IPS-18c (cell line): ENCODE data around the gene SPATA13.
"Not testable (repeated sequence)": the region's sequence is repeated elsewhere in the genome, so short reads cannot be mapped to it uniquely, and the experiment has no call there.

Experiments used
- H3K4me3 ChIP-seq: 2 replicates; pipeline ENCODE4 v1.7.0; 2013; ENCODE audit warnings: low read depth, mild to moderate bottlenecking, low read length, moderate library complexity; ENCODE audit not compliant: insufficient read depth
- H3K9me3 ChIP-seq: one replicate; pipeline ENCODE4 v1.6.1; 2013; ENCODE audit warnings: mild to moderate bottlenecking, low read length, moderate library complexity; ENCODE audit not compliant: control insufficient read depth, insufficient read depth

The SPATA13 gene

DNA sequence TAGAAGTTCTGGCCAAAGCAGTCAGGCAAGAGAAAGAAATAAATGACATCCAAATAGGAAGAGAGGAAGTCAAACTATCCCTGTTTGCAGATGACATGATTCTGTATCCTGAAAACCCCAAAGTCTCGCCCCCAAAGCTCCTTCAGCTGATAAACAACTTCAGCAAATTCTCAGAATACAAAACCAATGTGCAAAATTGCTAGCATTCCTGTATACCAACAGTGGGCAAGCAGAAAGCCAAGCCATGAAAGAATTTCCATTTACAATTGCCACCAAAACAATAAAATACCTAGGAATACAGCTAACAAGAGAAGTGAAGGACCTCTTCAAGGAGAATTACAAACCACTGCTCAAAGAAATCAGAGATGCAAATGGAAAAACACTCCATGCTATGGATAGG is 44.6 kb downstream of the SPATA13 start:
- H3K4me3 ChIP-seq, H3K9me3 ChIP-seq: not testable (repeated sequence)

DNA sequence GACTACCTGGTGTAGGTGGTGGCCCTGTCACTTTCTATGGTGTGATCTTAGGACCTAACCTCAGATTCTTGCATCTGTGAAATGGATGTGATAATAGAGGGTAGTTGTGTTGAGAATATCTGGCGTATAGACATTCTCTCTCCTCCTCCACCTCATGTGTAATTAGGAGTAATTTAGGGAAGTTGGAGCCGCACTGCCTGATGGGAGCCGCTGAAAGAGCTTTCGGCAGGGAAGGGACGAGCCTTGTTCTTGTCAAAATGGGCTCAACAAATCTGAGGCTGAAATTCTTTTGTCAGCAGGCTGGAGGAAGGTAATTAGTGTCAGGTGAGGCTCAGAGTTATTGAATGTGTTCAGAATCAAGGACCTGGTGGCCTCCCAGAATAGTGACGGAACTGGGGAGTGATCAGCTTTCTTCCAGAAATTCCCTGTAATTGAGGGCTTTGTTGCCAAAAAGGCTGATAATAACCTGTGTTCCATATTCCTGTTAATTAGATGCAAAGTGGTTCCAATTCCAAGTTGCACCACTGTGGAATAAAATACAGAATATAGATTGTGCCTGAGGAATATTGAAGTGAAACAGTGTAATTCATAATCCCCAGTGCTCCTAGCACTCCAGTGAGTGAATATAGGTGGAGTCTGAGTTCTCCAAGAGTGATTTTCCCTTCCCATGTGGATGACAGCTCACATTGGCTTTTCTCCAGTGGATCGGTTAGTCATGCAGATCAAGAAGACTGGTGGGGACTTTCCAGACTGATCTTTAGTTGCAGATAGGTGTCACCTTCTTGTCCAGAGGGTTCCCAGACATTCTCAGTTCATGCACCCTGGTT is 47.5 kb downstream of the SPATA13 start:
- H3K4me3 ChIP-seq = no peak overlapping the region

GRCh38 chr13:24209138-24209537 is 48.6 kb downstream of the SPATA13 start:
- H3K9me3 ChIP-seq = no peaks in the 10 kb centered on the region

More for the DNA sequence above, 47.5 kb downstream of the SPATA13 start:
- no peaks in the 10 kb centered on the region for H3K9me3 ChIP-seq

DNA sequence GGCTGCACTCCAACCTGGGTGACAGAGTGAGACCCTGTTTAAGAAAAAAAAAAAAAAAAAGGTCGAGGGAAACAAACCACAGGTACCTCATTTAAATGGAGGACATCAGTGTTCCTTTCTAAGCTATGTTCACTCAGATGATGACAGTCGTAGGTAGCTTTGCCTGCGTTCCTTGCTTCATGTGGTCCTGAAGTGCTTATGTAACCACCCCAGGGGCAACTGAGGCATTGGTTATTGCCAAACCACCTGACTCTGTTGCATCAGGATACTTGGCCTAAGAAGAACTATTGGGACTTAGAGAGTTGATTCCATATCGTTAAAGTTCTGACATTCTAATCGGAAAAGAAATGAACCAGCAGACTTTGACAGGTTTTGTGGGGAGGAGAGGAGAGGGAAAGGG is 51.7 kb downstream of the SPATA13 start:
- Histone ChIP-seq H3K9me3 (no peaks in the 10 kb centered on the region), H3K4me3 (no peak overlapping the region)

More at GRCh38 chr13:24209138-24209537, 48.6 kb downstream of the SPATA13 start:
- H3K4me3 ChIP-seq = no peak overlapping the region

- Histone ChIP-seq H3K9me3 (no peaks in the 10 kb centered on the region), H3K4me3 (no peak overlapping the region)
Measured at GRCh38 chr13:24212674-24213073, 52.2 kb downstream of the SPATA13 start.

DNA sequence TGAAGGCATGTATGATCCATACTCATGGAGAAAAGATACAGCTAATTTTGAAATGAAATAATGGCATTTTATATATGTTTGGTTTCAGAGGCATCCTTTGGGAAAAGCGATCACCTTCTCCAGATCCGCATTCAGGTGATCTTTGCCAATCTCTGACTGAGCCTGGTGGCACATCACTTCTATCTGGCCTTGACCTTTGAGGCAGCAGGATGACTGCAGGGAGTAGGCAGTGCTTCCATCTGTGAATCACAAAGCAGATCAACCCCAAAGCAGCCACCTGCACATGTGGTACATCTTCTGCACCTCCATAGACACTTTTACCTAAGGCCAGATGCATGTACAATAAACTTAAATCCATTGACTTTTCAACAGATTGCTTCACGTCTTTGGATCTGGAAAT is 53.4 kb downstream of the SPATA13 start:
- no peak overlapping the region for H3K4me3 ChIP-seq
- H3K9me3 ChIP-seq = no peaks in the 10 kb centered on the region

DNA sequence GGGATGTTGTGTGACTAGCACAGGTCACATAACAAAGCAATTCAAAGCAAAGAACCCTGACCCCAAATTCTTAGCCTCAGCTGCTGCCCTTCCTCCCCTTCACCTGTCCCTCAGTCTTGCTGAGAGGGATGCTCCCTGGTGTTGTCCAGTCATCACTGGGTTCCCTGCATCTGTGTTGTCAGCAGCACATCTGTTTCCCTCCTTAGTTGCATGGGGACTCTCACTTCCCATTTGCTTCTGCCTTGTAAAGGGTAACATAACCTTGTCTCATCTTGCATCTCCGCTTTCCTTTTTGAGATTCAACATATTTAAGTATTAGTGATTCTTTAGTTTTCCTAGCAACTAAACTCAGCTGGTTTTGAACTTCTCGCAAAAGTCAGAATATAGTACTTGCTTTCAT is 54.0 kb downstream of the SPATA13 start:
- H3K4me3 ChIP-seq = no peak overlapping the region

GRCh38 chr13:24215126-24215525 is 54.6 kb downstream of the SPATA13 start:
- no peaks in the 10 kb centered on the region for H3K9me3 ChIP-seq

More for the DNA sequence above, 54.0 kb downstream of the SPATA13 start:
- H3K9me3 ChIP-seq = no peaks in the 10 kb centered on the region

DNA sequence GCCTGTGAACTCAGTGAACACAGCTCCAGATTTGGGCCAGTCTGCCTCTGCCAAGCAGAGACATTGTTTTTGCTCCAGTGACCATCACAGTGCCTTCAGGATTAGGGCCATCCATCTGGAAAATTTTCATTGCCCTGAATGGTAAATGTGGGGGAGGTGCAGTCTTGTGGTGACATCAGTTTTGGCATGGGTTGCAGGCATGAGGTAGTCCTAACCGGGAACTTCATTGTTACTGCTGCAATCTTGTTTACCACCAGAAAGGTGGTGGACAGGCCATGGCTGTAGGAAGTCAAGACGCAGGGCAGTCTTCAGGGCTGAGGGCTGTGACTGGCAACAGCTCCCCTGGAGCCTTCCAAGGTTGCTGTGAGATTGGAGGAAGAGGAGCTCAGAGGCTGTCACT is 55.2 kb downstream of the SPATA13 start:
- no peak overlapping the region; the same call in 1 of the 2 replicates for H3K4me3 ChIP-seq

More at GRCh38 chr13:24215126-24215525, 54.6 kb downstream of the SPATA13 start:
- no peak overlapping the region for H3K4me3 ChIP-seq

GRCh38 chr13:24216176-24216575 is 55.7 kb downstream of the SPATA13 start:
- H3K9me3 ChIP-seq = no peaks in the 10 kb centered on the region
- H3K4me3 ChIP-seq = no peak overlapping the region

More for the DNA sequence above, 55.2 kb downstream of the SPATA13 start:
- no peaks in the 10 kb centered on the region for H3K9me3 ChIP-seq

DNA sequence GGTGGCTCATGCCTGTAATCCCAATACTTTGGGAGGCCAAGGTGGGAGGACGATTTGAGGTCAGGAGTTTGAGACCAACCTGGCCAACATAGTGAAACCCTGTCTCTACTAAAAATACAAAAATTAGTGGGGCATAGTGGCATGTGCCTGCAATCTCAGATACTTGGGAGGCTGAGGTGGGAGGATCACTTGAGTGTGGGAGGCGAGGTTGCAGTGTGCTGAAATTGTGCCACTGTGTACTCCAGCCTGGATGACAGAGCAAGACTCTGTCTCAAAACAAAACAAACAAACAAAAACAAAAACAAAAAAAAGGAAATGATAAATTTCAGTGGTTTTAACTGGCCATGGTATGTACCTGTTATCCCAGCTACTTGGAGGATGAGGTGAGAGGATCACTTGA is 56.3 kb downstream of the SPATA13 start:
- not testable (repeated sequence) for H3K9me3 ChIP-seq, H3K4me3 ChIP-seq

GRCh38 chr13:24217601-24218281 is 57.2 kb downstream of the SPATA13 start:
- Histone ChIP-seq H3K4me3 (no peak overlapping the region), H3K9me3 (no peaks in the 10 kb centered on the region)

- Histone ChIP-seq H3K4me3 (no peak overlapping the region), H3K9me3 (no peaks in the 10 kb centered on the region)
Measured at GRCh38 chr13:24218338-24218737, 57.8 kb downstream of the SPATA13 start.

GRCh38 chr13:24218977-24219376 is 58.5 kb downstream of the SPATA13 start:
- no peaks in the 10 kb centered on the region for H3K9me3 ChIP-seq

GRCh38 chr13:24220086-24220703 is 59.7 kb downstream of the SPATA13 start:
- Histone ChIP-seq H3K9me3 (no peaks in the 10 kb centered on the region), H3K4me3 (no peak overlapping the region)

More at GRCh38 chr13:24218977-24219376, 58.5 kb downstream of the SPATA13 start:
- no peak overlapping the region for H3K4me3 ChIP-seq

DNA sequence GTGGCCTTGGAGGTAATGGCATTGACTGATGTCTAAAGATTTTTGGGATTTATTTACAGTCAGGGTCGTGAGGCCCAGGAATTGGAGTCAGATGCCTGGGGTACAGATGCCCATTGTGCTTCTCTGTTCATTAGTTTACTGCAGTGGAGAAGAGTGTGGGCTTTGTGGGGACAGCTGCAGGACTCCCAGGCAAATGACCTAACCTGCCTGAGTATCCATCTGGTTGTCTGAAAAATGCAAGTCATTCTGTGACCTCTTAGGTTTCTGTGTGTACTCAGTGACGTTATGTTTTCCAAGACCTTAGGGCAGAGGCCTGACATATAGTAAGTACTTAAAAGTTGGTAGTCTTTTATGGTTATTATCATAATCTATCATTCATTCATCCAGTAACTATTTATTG is 60.5 kb downstream of the SPATA13 start:
- no peak overlapping the region for H3K4me3 ChIP-seq
- H3K9me3 ChIP-seq = no peaks in the 10 kb centered on the region

GRCh38 chr13:24222756-24223155 is 62.2 kb downstream of the SPATA13 start:
- Histone ChIP-seq H3K4me3 (no peak overlapping the region), H3K9me3 (no peaks in the 10 kb centered on the region)
